Measurements from ENCODE around the gene SLC35F6.
"Not testable (repeated sequence)": the region's sequence is repeated elsewhere in the genome, so short reads cannot be mapped to it uniquely, and the experiment has no call there.

The SLC35F6 gene

GRCh38 chr2:26730549-26731344 is 33.3 kb upstream of the SLC35F6 start:
- no peak for DNase-seq

GRCh38 chr2:26731714-26732113 is 32.4 kb upstream of the SLC35F6 start:
- no peak for DNase-seq

GRCh38 chr2:26732446-26732845 is 31.6 kb upstream of the SLC35F6 start:
- no peak for DNase-seq

- DNase-seq = no peak
These were observed 30.7 kb upstream of the SLC35F6 start for GRCh38 chr2:26733413-26733812.

- no peak for DNase-seq
These were observed 29.0 kb upstream of the SLC35F6 start for GRCh38 chr2:26735097-26735496.

- peak in 20 of 56 donors; percentile 3 to 61 (median 21) for DNase-seq
These were observed 28.0 kb upstream of the SLC35F6 start for GRCh38 chr2:26735883-26736588.

GRCh38 chr2:26737221-26737620 is 26.9 kb upstream of the SLC35F6 start:
- DNase-seq = no peak

GRCh38 chr2:26738481-26738880 is 25.6 kb upstream of the SLC35F6 start:
- no peak for DNase-seq

GRCh38 chr2:26739514-26739913 is 24.6 kb upstream of the SLC35F6 start:
- DNase-seq = no peak

GRCh38 chr2:26740346-26740745 is 23.7 kb upstream of the SLC35F6 start:
- no peak for DNase-seq

- no peak for DNase-seq
These were observed 23.2 kb upstream of the SLC35F6 start for GRCh38 chr2:26740890-26741302.

- no peak for DNase-seq
These were observed 21.9 kb upstream of the SLC35F6 start for GRCh38 chr2:26742048-26742770.

- no peak for DNase-seq
These were observed 20.2 kb upstream of the SLC35F6 start for GRCh38 chr2:26743852-26744251.

- no peak for DNase-seq
These were observed 19.1 kb upstream of the SLC35F6 start for GRCh38 chr2:26744953-26745352.

GRCh38 chr2:26745609-26746327 is 18.3 kb upstream of the SLC35F6 start:
- DNase-seq = peak in 54 of 56 donors; percentile 5 to 94 (median 61)

GRCh38 chr2:26746934-26747333 is 17.1 kb upstream of the SLC35F6 start:
- DNase-seq = no peak

- DNase-seq = not testable (repeated sequence)
These were observed 14.2 kb upstream of the SLC35F6 start for GRCh38 chr2:26749787-26750420.

GRCh38 chr2:26750467-26750866 is 13.6 kb upstream of the SLC35F6 start:
- not testable (repeated sequence) for DNase-seq

- DNase-seq = peak in 1 of 56 donors; percentile 7
These were observed 11.4 kb upstream of the SLC35F6 start for GRCh38 chr2:26752656-26753055.

GRCh38 chr2:26754539-26754938 is 9.5 kb upstream of the SLC35F6 start:
- DNase-seq = no peak

All from amygdala (tissue), 56 donors.